ENCODE measurements around the gene RAB23. TPM values are rescaled to one million over a fixed set of nuclear protein-coding genes. Genes with fewer than 3 reads are reported as not detected.

RAB23 gene
- total RNA-seq, 2 experiments from 2014 or later, result 3.5 to 4.1 TPM

- no peak overlapping the region for H3K27ac ChIP-seq (ENCODE audit: low read depth, low read length, poor library complexity, severe bottlenecking)
Observed at GRCh38 chr6:57222743-57223077, 603 bp upstream of the RAB23 start.

GRCh38 chr6:57221191-57221935 is 744 bp downstream of the RAB23 start:
- Histone ChIP-seq H3K27ac (ENCODE audit: low read depth, low read length, poor library complexity, severe bottlenecking) (peak overlapping the region; percentile 53), H3K4me3 (ENCODE audit: low read depth, low read length, poor library complexity, severe bottlenecking) (peak overlapping the region; percentile 87), H2AFZ (ENCODE audit: low read length) (peak overlapping the region; percentile 98), H3K4me2 (ENCODE audit: low read length) (peak overlapping the region; percentile 89), H3K9me2 (ENCODE audit: insufficient read depth, low read length) (no peaks in the 10 kb centered on the region), H3K4me1 (ENCODE audit: insufficient read depth, low read length, poor library complexity, severe bottlenecking) (peaks cover 15% of the 10 kb centered on the region), H3K9me3 (ENCODE audit: low read length) (0 out of 2 replicates have a peak, but pooled peaks cover 6% of the 10 kb centered on the region), H3K36me3 (ENCODE audit: insufficient read depth, low read length) (no peaks in the 10 kb centered on the region; the same call in 1 of the 2 replicates), H4K20me1 (ENCODE audit: insufficient read depth, low read length) (0 out of 2 replicates have a peak, but pooled peaks cover 8% of the 10 kb centered on the region), H3K79me2 (ENCODE audit: insufficient read depth, low read depth, low read length) (peaks cover 13% of the 10 kb centered on the region; the same call in 1 of the 2 replicates)
- BruUV-seq (replicated peaks), result no TSS peak
- ChIA-PET CTCF (ENCODE audit: unreplicated experiment) (no interaction called here), POLR2A (interaction anchor here (0.6 to 1.4 kb wide), 4 partner anchors 10 to 73 kb away, joined by 4 to 6 read pairs (median 6); no protein-coding TSS in a partner anchor)
- TF ChIP-seq EZH2phosphoT487 (IDR thresholded peaks at IDR 0.05; ENCODE audit: borderline replicate concordance, low read depth, low read length), result no peak
- peak; percentile 53; the same call in 1 of the 2 replicates for TF ChIP-seq CTCF (conservative IDR thresholded peaks at IDR 0.05; ENCODE audit: low read length)
- DNase-seq (ENCODE audit: low spot score), result peak; percentile 58
- intact Hi-C loops (cut with micrococcal nuclease; ENCODE audit: unreplicated experiment), result no loop called here

More at GRCh38 chr6:57222743-57223077, 603 bp upstream of the RAB23 start:
- H2AFZ ChIP-seq (ENCODE audit: low read length), result peak overlapping the region; percentile 98
- no peak for DNase-seq (ENCODE audit: low spot score)
- H3K4me1 ChIP-seq (ENCODE audit: insufficient read depth, low read length, poor library complexity, severe bottlenecking), result peaks cover 15% of the 10 kb centered on the region
- no TSS peak for BruUV-seq (replicated peaks)
- intact Hi-C loops (cut with micrococcal nuclease; ENCODE audit: unreplicated experiment), result loop anchor here (1.0 to 2.0 kb wide), 4 partner anchors 50 to 267 kb away; partner anchors contain the start of genes BAG2, BEND6 and PRIM2
- H3K9me3 ChIP-seq (ENCODE audit: low read length), result 0 out of 2 replicates have a peak, but pooled peaks cover 6% of the 10 kb centered on the region
- H3K9me2 ChIP-seq (ENCODE audit: insufficient read depth, low read length), result no peaks in the 10 kb centered on the region
- TF ChIP-seq CTCF (conservative IDR thresholded peaks at IDR 0.05; ENCODE audit: low read length) (no peak), EZH2phosphoT487 (IDR thresholded peaks at IDR 0.05; ENCODE audit: borderline replicate concordance, low read depth, low read length) (no peak)
- peaks cover 13% of the 10 kb centered on the region; the same call in 1 of the 2 replicates for H3K79me2 ChIP-seq (ENCODE audit: insufficient read depth, low read depth, low read length)
- H3K36me3 ChIP-seq (ENCODE audit: insufficient read depth, low read length), result no peaks in the 10 kb centered on the region; the same call in 1 of the 2 replicates
- CTCF ChIA-PET (ENCODE audit: unreplicated experiment), result no interaction called here
- peak overlapping the region; percentile 87 for H3K4me3 ChIP-seq (ENCODE audit: low read depth, low read length, poor library complexity, severe bottlenecking)
- POLR2A ChIA-PET, result interaction anchor here (0.7 to 1.0 kb wide), 2 partner anchors 11 to 25 kb away, joined by 3 read pairs; no protein-coding TSS in a partner anchor
- H3K4me2 ChIP-seq (ENCODE audit: low read length), result peak overlapping the region; percentile 89
- 0 out of 2 replicates have a peak, but pooled peaks cover 8% of the 10 kb centered on the region for H4K20me1 ChIP-seq (ENCODE audit: insufficient read depth, low read length)
